Smooth muscle cell (in vitro differentiated cells): ENCODE measurements around the gene OMP. TPM values are rescaled to one million over a fixed set of nuclear protein-coding genes. Genes with fewer than 3 reads are reported as not detected.
A peak's percentile ranks its signal among the peaks of the same experiment; 100 is the strongest.

Experiments used
- DNase-seq: peaks from one replicate; lab custom pipeline; 2025; ENCODE audit not compliant: unreplicated experiment; lab: John Stamatoyannopoulos, UW
- H2AFZ ChIP-seq: fragments of 200-600 bp; sonication (generic); 2 replicates; pipeline ENCODE4 v1.6.0; 2016; ENCODE audit warnings: antibody characterized with exemption, low read depth, mild to moderate bottlenecking
- H3F3A ChIP-seq: fragments of 200-600 bp; sonication (generic); 2 replicates; pipeline ENCODE4 v1.6.0; 2017; ENCODE audit warnings: antibody characterized with exemption, low read depth
- H3K27ac ChIP-seq: fragments of 200-600 bp; sonication (generic); 2 replicates; pipeline ENCODE4 v1.5.1; 2016; ENCODE audit warnings: low read depth, mild to moderate bottlenecking
- H3K27me3 ChIP-seq: fragments of 200-600 bp; sonication (generic); 2 replicates; pipeline ENCODE4 v1.6.1; 2016; ENCODE audit warnings: low read depth, mild to moderate bottlenecking
- H3K36me3 ChIP-seq: fragments of 200-600 bp; sonication (generic); 2 replicates; pipeline ENCODE4 v1.5.1; 2016; ENCODE audit warnings: low read depth
- H3K4me1 ChIP-seq: fragments of 200-600 bp; sonication (generic); 2 replicates; pipeline ENCODE4 v1.5.1; 2016; ENCODE audit warnings: low read depth
- H3K4me2 ChIP-seq: fragments of 200-600 bp; sonication (generic); 2 replicates; pipeline ENCODE4 v1.6.0; 2016; ENCODE audit warnings: mild to moderate bottlenecking
- H3K4me3 ChIP-seq: fragments of 200-600 bp; sonication (generic); 2 replicates; pipeline ENCODE4 v1.5.1; 2016; ENCODE audit warnings: mild to moderate bottlenecking
- H3K79me2 ChIP-seq: fragments of 200-600 bp; sonication (generic); 2 replicates; pipeline ENCODE4 v1.6.0; 2016; ENCODE audit warnings: low read depth, mild to moderate bottlenecking
- H3K9ac ChIP-seq: fragments of 200-600 bp; sonication (generic); 2 replicates; pipeline ENCODE4 v1.6.0; 2016; ENCODE audit warnings: low read depth
- H3K9me3 ChIP-seq: fragments of 200-600 bp; sonication (generic); replicated peaks from 2 replicates; pipeline ENCODE4 v1.5.1; 2016; ENCODE audit warnings: low read depth
- H4K20me1 ChIP-seq: fragments of 200-600 bp; sonication (generic); 2 replicates; pipeline ENCODE4 v1.6.0; 2016; ENCODE audit warnings: low read depth
- CTCF ChIP-seq: fragments of 200-600 bp; sonication (generic); IDR thresholded peaks from 2 replicates; pipeline ENCODE4 v1.5.1; 2017; ENCODE audit warnings: borderline replicate concordance, mild to moderate bottlenecking, antibody characterized with exemption; ENCODE audit not compliant: insufficient read depth, poor library complexity, severe bottlenecking
- WGBS: methylation state at CpG from one replicate; pipeline ENCODE4 v1.1.7; 2016; ENCODE audit warnings: low lambda C conversion rate; 5-methylcytosine and 5-hydroxymethylcytosine counted together
- polyA plus RNA-seq: library from polyadenylated mRNA; unstranded; fragments of >200 nt; fragmentation: Nextera tagmentation; extraction: Ambion mirVana; gene quantifications from 2 replicates; pipeline ENCODE4 v1.2.1, GENCODE V29; 2016
- total RNA-seq: library from RNA; depleted of rRNA; stranded (reverse); fragments of >200 nt; gene quantifications from 2 replicates; pipeline ENCODE4 v1.2.3, GENCODE V29; 2014

OMP gene
- total and polyA plus RNA-seq, 2 experiments from 2014 or later: not detected

GRCh38 chr11:77111277-77111676 lies 8.6 kb downstream of the OMP start:
- TF ChIP-seq CTCF: no peak
- DNase-seq: no peak
- 96% methylated on average over 3 of the region's 3 CpGs for WGBS
- H3K9me3 ChIP-seq: no peaks in the 10 kb centered on the region
- H2AFZ ChIP-seq: no peak overlapping the region
- no peak overlapping the region for H3K4me3 ChIP-seq
- no peak overlapping the region for H3K27ac ChIP-seq
- H3F3A ChIP-seq: no peaks in the 10 kb centered on the region
- H3K9ac ChIP-seq: no peak overlapping the region
- H4K20me1 ChIP-seq: no peaks in the 10 kb centered on the region
- H3K4me2 ChIP-seq: no peak overlapping the region
- H3K36me3 ChIP-seq: no peaks in the 10 kb centered on the region
- no peaks in the 10 kb centered on the region for H3K4me1 ChIP-seq
- no peaks in the 10 kb centered on the region for H3K79me2 ChIP-seq
- H3K27me3 ChIP-seq: no peaks in the 10 kb centered on the region

- no peaks in the 10 kb centered on the region for H3F3A ChIP-seq
- no peaks in the 10 kb centered on the region for H3K4me1 ChIP-seq
- H3K27me3 ChIP-seq: no peaks in the 10 kb centered on the region
- H3K79me2 ChIP-seq: no peaks in the 10 kb centered on the region
- no peaks in the 10 kb centered on the region for H4K20me1 ChIP-seq
- no peak overlapping the region for H3K27ac ChIP-seq
- no peaks in the 10 kb centered on the region for H3K36me3 ChIP-seq
- 79% methylated on average over 6 of the region's 6 CpGs for WGBS
- no peak overlapping the region for H3K9ac ChIP-seq
- no peak overlapping the region for H3K4me3 ChIP-seq
- no peak overlapping the region for H3K4me2 ChIP-seq
- H3K9me3 ChIP-seq: no peaks in the 10 kb centered on the region
- H2AFZ ChIP-seq: no peak overlapping the region
- no peak for DNase-seq
- no peak for TF ChIP-seq CTCF
These were observed 9.3 kb downstream of the OMP start for GRCh38 chr11:77111946-77112345.

- H3K4me1 ChIP-seq: no peaks in the 10 kb centered on the region
- DNase-seq: no peak
- no peaks in the 10 kb centered on the region for H3F3A ChIP-seq
- H3K9me3 ChIP-seq: no peaks in the 10 kb centered on the region
- no peak overlapping the region for H3K27ac ChIP-seq
- no peaks in the 10 kb centered on the region for H3K36me3 ChIP-seq
- no peaks in the 10 kb centered on the region for H3K79me2 ChIP-seq
- H2AFZ ChIP-seq: no peak overlapping the region
- no peak overlapping the region for H3K9ac ChIP-seq
- H3K27me3 ChIP-seq: no peaks in the 10 kb centered on the region
- WGBS: 95% methylated on average over 20 of the region's 20 CpGs
- TF ChIP-seq CTCF: no peak
- H4K20me1 ChIP-seq: no peaks in the 10 kb centered on the region
- no peak overlapping the region for H3K4me2 ChIP-seq
- no peak overlapping the region for H3K4me3 ChIP-seq
These were observed 10.2 kb downstream of the OMP start for GRCh38 chr11:77112641-77113381.

GRCh38 chr11:77113382-77114088 lies 10.9 kb downstream of the OMP start:
- no peaks in the 10 kb centered on the region for H4K20me1 ChIP-seq
- H3K4me3 ChIP-seq: no peak overlapping the region
- no peak overlapping the region for H3K27ac ChIP-seq
- no peak overlapping the region for H2AFZ ChIP-seq
- 73% methylated on average over 8 of the region's 8 CpGs for WGBS
- no peaks in the 10 kb centered on the region for H3K27me3 ChIP-seq
- H3K4me1 ChIP-seq: no peaks in the 10 kb centered on the region
- no peak overlapping the region for H3K9ac ChIP-seq
- no peaks in the 10 kb centered on the region for H3K9me3 ChIP-seq
- H3F3A ChIP-seq: no peaks in the 10 kb centered on the region
- no peak for DNase-seq
- H3K36me3 ChIP-seq: no peaks in the 10 kb centered on the region
- TF ChIP-seq CTCF: peak; percentile 51
- H3K4me2 ChIP-seq: no peak overlapping the region
- no peaks in the 10 kb centered on the region for H3K79me2 ChIP-seq
